Neural cell (in vitro differentiated cells): Measurements from ENCODE around the gene AZU1.

Experiments used
- POLR2AphosphoS5 ChIP-seq: IDR thresholded peaks from 2 replicates; pipeline ENCODE4 v1.6.1; 2012
- RAD21 ChIP-seq: fragments of 450-650 bp; conservative IDR thresholded peaks from 2 replicates; pipeline ENCODE4 v1.6.1; 2014; ENCODE audit warnings: antibody characterized with exemption, mild to moderate bottlenecking, moderate library complexity
- SMC3 ChIP-seq: fragments of 450-650 bp; conservative IDR thresholded peaks from 2 replicates; pipeline ENCODE4 v1.6.1; 2014; ENCODE audit warnings: antibody characterized with exemption, mild to moderate bottlenecking, moderate library complexity; ENCODE audit not compliant: poor library complexity
- TF ChIP-seq, protein P1 (sequence below): fragments of 450-650 bp; IDR thresholded peaks from 2 replicates; pipeline ENCODE4 v1.5.1; 2014; ENCODE audit warnings: antibody characterized with exemption, mild to moderate bottlenecking, moderate library complexity; ENCODE audit not compliant: poor library complexity, severe bottlenecking
- TF ChIP-seq, protein P2 (sequence below): IDR thresholded peaks from 2 replicates; pipeline ENCODE4 v1.6.1; 2012; ENCODE audit warnings: borderline replicate concordance

DNA sequence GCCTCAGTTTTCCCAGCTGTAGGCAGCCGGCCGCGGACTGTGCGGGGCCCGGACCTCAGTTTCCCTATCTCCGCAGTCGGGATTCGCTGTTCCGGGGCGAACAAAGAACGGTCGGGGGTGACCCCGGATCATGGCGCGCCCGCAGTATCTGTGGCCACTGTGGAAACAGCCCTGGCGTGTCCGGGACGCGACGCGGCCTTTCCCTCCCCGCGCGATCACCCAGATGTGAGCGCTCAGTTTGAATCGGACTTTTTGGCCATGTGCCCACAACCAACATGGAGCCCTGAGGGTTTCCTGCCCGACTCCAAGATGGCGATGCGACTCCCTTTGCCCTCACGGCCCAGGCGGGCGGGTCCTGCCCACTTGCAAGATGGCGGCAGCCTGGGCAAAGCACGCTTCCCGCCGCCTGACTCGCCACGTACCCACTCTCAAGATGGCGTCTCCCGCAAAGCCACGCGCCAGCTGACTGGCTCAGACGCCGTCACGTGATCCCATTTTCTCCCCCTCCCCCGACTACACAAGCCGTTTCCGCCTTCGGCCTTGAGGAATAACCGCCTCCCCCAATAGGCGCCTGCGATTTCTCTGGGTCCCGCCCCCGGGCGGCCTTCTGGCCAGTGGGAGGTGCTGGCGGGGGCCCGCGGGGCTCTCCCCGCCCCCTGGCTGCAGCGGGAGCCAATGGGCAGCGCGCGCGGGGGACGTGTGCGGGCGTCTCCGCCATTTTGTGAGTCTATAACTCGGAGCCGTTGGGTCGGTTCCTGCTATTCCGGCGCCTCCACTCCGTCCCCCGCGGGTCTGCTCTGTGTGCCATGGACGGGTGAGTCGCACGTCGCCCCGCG, 30.7 kb upstream of the AZU1 start, which contains the start of gene PTBP1:
- TF ChIP-seq, protein P1, sequence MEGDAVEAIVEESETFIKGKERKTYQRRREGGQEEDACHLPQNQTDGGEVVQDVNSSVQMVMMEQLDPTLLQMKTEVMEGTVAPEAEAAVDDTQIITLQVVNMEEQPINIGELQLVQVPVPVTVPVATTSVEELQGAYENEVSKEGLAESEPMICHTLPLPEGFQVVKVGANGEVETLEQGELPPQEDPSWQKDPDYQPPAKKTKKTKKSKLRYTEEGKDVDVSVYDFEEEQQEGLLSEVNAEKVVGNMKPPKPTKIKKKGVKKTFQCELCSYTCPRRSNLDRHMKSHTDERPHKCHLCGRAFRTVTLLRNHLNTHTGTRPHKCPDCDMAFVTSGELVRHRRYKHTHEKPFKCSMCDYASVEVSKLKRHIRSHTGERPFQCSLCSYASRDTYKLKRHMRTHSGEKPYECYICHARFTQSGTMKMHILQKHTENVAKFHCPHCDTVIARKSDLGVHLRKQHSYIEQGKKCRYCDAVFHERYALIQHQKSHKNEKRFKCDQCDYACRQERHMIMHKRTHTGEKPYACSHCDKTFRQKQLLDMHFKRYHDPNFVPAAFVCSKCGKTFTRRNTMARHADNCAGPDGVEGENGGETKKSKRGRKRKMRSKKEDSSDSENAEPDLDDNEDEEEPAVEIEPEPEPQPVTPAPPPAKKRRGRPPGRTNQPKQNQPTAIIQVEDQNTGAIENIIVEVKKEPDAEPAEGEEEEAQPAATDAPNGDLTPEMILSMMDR = no peak
- TF ChIP-seq SMC3 (no peak), RAD21 (no peak), POLR2AphosphoS5 (peak; percentile 88)
- TF ChIP-seq, protein P2, sequence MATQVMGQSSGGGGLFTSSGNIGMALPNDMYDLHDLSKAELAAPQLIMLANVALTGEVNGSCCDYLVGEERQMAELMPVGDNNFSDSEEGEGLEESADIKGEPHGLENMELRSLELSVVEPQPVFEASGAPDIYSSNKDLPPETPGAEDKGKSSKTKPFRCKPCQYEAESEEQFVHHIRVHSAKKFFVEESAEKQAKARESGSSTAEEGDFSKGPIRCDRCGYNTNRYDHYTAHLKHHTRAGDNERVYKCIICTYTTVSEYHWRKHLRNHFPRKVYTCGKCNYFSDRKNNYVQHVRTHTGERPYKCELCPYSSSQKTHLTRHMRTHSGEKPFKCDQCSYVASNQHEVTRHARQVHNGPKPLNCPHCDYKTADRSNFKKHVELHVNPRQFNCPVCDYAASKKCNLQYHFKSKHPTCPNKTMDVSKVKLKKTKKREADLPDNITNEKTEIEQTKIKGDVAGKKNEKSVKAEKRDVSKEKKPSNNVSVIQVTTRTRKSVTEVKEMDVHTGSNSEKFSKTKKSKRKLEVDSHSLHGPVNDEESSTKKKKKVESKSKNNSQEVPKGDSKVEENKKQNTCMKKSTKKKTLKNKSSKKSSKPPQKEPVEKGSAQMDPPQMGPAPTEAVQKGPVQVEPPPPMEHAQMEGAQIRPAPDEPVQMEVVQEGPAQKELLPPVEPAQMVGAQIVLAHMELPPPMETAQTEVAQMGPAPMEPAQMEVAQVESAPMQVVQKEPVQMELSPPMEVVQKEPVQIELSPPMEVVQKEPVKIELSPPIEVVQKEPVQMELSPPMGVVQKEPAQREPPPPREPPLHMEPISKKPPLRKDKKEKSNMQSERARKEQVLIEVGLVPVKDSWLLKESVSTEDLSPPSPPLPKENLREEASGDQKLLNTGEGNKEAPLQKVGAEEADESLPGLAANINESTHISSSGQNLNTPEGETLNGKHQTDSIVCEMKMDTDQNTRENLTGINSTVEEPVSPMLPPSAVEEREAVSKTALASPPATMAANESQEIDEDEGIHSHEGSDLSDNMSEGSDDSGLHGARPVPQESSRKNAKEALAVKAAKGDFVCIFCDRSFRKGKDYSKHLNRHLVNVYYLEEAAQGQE = peak; percentile 63
